Stimulated activated CD4-positive, alpha-beta T cell treated with anti-CD3 and anti-CD28 coated beads, Interleukin-12 subunit alpha, Interleukin-12 subunit beta, amount 100 ng/mL, for 4 hours (primary cell): Measurements from ENCODE around the gene SLC6A3.
A peak's percentile ranks its signal among the peaks of the same experiment; 100 is the strongest.
"Not testable (repeated sequence)": the region's sequence is repeated elsewhere in the genome, so short reads cannot be mapped to it uniquely, and the experiment has no call there.

Source experiments
- DNase-seq: peaks from one replicate; pipeline ENCODE4 v3.0.0-alpha.2; 2020

The SLC6A3 gene

DNA sequence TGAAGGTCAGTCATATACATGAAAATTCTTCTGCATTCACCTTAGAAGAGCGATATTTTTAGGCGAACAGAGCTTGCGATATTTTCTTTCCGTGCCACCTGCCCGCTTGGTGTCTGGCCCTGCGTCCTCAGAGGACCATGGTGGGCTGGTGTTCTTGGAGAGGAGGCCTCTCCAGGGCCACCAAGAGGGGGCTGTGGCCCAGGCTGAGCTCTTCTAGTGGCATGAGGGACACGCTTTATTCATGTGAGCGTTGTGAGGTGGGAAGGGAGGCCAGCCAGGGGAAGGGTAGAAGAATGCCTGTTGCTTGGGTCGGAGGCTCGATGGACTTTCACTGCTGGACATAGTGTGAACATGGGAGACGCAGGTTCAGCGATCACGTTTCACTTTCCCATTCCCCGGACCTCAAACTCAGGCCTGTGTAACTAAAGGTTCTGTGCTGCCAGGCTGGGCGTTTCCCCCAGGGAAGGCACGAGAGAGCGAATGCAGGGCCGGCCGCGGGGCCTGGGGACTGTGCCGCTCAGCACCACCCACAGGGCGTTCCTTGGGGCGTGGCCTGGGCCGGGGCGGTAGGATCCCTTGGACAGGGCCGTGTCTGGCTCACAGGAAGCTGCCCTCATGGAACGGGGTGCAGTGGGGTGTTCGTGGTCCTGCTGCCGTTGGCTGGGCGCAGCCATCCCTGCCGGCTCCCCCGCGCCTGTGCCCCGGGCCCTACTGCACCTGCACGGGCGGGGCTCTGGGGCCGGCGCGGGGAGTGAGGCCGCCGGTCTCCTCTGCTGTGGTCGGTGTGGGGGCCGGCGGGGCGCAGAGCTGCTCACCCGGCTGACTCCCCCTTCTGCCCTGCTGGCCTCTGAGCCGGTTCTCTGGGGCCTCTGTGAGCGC lies 59.6 kb downstream of the SLC6A3 start:
- peak; percentile 86 for DNase-seq

DNA sequence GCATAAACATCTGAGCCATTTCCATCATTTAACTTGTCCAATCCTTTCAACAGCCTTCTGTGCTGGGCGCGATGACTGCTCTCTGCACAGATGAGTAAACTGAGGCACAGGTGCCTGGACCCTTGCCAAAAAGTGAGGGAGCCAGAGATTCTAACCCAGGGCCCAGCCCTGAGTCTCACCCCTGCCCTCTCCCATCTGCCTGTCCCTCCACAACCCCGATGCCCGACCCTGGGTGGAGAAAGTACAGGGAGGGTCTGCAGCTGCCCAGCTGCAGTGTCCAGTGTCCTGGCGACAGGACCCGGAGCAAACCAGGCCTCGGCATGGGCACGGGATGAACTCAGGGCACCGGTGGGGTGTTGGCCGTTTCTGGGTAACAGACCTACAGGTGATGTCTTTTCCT lies 60.7 kb downstream of the SLC6A3 start:
- no peak for DNase-seq

DNA sequence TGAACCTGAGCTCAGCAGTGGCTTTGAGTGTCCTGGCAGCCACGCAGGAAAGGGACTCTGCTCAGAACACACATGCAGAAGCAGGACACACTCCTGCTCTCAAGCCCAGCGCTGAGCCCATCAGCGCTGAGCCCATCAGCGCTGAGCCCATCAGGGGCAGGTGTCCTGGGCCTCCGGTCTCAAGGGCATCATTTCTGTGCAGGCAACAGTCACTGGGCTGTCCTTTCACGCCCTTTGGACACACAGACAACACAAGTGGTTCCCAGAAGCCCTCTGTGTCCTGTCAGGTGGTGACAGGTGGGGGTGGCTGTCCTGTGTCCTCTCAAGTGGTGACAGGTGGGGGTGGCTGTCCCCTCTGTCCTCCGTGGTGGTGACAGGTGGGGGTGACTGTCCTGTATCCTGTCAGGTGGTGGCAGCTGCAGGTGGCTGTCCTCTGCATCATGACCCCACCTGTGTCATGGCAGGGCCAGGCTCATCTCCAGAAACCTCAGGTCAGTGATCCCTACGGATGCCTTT lies 61.3 kb downstream of the SLC6A3 start:
- DNase-seq, result no peak

DNA sequence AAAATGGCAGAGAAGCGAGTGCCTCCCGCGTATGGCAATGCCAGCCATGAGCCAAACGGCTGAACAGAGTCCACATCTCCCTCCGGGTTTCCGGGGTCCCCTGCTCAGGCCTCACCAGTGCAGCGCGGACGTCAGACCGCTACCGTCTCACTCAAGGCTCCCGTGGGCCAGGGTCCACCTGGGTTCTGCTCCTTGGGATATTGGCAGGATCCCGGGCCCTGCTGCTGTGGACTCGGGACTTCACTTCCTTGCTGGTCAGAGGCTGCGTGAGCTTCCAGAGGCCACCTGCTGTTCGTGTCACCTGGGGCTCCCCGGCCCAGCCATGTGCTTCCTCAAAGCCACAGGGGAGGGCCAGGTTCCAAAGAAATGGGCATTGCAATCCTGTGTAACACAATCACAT lies 61.9 kb downstream of the SLC6A3 start:
- DNase-seq, result no peak

DNA sequence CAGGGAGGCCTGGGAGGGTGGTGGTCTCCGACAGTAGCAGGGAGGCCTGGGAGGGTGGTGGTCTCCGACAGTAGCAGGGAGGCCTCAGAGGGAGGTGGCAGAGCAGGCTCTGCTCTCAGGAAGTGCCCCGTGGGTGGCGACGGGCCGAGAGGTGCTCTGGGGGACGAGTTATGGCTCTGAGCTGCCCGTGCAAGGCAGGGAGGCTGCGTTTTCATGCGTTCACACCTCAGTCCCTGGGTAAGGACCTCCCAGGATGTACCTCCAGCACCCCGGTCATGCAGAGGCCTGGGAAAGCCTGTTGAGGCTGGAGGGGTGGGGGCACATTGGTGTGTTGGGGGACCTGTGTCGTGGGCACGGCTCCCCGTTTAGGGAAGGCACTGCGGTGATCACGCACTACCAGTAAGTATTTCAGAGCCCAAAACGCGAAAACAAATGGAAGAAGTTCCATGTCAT lies 63.0 kb downstream of the SLC6A3 start:
- no peak for DNase-seq

DNA sequence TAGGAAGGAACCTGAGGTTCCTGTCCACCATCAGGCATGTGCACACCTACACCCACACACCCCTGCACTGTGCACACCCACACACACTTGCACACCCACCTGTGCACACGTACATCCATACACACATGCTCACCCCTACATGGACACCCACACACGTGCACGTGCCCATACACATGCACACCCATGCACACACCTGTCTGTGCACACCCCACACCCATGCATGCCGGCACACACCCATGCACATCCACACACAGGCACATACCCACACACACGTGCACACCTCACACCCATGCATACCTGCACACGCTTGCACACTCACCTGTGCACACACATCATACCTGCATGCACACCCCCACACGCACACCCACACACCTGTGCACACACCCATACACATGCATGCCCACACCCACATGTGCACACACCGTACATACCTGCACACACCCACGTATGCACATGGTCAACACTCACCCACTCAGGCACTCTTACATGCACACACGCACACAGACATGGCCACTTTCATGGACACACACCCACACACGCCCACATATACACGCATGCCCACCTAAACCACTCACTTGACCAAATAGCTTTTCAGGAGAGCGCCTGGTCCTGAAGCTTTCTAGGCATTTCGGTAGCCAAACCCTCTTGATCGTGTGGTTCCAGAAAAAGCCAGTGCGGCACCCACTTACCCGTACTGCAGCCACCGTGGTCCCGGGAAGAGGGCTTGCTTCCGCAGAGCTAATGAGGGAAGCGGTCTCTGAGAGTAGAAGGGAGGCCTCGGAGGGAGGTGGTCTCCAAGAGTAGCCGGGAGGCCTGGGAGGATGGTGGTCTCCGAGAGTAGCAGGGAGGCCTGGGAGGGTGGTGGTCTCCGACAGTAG lies 63.6 kb downstream of the SLC6A3 start:
- DNase-seq, result no peak

DNA sequence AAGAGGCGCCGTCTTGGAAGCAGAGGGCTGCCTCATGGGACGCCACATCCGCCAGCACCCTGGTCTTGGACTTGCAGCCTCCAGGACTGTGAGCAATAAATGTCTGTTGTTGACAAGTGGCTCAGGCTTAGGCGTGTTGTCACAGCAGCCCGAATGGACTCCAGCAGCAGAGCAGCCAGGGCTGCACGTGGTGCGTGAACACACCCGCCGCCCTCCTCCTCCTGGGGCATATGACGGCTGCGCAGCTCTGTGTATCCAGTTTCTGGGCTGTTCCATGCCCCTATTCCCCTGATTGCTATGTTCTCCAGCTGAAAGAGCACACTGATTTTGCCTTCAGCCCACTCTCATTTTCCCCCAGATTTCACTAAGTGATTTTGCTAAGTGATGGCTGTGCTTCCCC lies 64.3 kb downstream of the SLC6A3 start:
- DNase-seq, result no peak

DNA sequence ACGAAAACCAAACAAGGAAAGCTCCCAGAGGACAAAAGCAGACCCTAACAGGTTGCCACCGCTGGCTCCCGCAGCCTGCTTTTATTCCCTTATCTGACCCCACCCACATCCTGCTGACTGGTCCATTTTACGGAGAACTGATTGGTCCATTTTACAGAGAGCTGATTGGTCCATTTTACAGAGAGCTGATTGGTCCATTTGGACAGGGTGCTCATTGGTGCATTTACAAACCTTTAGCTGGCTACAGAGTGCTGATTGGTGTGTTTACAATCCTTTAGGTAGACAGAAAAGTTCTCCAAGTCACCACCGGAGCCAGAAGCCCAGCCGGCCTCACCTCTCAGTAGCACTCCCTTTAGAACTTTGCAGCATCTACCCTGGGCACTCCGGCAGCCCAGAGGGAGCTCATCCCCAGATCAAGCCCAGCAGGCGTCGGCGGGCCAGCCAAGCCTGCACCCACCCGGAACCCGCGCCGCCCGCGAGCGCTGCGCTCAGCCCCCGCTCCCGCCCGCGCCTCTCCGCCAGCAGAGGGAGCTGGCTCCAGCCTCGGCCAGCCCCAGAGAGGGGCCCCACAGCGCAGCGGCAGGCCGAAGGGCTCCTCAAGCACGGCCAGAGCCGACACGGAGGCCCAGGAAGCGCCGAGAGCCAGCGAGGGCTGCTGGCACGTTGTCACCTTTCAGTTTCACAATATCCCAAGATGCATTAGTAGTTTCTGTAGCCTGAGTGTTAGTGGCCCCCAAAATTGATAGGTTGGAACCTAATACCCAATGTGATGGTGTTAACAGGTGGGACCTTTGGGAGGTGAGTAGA lies 65.0 kb downstream of the SLC6A3 start:
- peak; percentile 45 for DNase-seq

DNA sequence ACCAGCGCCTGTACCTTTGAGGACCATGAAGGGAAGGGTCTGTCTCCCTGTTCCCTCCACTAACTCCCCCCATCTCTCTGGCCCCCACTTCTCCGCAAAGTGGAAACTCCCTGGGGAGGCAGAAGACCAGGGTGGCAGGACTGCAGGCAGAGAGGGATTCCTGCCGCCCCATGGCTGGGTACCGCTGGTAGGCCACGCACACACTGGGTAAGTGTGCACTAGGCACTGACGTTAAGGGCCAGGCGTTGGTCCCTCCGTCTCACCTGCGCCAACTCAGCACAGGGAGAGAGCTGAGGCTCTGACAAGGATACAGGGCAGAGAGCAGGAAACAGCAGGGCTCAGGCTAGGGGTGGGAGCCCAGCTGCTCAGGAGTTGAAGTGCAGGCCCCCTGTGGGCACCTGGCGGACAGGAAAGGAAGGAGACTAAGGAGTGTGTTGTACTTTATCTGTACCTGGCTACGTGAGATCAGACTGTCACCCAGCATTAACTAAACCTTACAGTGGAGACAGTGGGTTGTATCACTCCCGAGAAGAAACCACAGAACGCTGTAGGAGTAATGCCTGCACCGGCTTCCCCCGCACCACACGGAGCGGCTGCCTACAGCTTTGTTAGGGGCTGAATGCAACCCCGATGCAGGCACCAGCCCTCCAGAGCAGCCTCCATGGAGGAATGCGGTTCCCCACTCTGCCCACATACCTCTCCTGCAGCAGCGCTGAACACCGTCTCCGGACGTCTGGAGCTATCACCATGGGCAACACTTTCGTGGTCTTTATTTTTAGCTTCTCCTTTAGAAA lies 66.2 kb downstream of the SLC6A3 start:
- DNase-seq, result no peak

DNA sequence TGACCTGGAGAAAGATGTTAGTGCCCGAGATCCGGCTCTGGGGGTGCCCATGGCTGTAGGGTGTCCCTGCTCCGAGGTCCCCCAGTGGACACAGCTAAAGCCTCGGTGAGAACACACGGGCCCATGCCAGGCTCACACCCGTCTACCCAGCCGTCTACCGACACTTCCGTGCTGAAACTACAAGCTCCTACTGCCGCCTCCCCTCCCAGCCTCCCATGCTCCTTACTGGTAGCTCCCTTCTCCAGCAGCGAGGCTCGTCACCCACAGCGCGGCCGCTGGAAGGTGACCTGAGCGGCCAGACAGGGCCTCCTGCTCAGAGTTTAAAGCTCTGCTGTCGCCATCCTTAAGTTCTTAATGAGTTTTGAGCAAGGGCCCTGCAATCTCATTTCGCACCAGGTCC lies 67.1 kb downstream of the SLC6A3 start:
- DNase-seq, result no peak

DNA sequence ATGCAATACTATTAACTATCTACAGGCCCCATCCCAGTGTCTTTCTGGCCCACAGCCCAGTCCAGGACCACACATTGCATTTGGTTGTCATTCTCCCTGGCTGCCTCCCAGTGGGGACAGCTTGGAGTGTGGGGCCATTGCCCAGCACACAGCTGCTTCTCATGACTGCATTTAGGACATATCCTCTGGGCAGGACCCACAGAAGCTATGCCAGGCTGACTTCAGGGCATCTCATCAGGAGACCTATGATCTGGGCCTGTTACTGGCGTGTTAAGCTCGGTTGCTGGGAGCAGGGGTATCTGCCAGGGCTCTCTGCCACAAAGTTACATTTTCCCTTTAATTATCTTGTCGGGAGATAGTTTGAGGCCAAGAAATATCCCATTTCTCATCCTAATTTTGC lies 68.3 kb downstream of the SLC6A3 start:
- DNase-seq, result no peak

DNA sequence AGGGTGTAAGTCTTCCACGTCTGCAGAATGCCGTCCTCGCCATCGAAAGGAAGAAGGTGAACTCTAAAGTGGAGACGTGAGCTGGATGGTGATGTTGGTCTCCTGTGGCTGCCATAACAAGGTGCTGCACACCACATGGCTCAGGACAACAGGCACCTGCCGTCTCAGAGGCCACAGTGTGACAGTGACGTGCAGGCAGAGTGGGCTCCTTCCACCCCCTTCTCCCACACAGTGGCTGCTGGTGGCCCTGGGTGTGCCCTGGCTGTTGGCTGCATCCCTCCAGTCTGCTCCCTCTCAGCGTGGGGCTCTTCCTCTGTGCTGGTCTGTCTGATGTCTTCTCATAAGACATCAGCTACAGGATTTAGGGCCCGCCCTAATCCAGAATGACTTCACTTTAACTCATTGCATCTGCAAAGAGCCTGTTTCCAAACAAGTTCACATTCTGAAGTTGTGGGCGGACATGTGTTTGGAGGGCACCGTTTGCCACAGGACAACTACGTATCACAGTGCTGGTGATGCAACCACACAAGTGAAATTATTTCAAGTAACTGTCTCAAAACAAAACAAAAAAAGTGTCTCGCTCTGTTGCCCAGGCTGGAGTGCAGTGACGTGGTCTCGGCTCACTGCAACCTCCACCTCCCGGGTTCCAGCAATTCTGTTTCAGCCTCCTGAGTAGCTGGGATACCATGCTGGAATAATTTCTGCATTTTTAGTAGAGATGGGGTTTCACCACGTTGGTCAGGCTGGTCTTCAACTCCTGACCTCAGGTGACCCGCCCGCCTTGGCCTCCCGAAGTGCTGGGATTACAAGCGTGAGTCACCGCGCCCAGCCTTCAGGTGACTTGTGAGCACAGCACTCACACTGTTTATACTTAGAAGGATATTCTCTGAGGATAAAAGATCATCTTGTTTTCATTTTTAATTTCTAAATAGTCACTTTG lies 69.1 kb downstream of the SLC6A3 start:
- no peak for DNase-seq

DNA sequence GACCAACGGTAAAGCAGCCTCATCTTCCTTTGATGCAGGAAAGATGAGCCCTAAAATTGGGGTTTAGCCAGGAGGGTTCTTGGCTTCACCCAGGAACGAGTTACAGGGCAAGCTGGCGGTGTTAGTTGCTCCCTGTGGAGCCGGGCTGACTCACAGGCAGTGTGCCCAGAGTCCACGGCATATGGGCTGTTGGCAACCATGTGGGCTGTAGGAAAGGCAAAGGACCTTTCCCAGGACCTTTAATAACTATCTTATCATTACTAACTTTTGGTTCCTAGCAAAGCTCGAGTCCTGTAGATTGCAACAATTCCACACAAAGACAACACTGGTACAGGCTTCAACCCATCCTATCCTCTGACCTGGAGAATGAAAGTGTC lies 70.6 kb downstream of the SLC6A3 start:
- DNase-seq, result no peak

DNA sequence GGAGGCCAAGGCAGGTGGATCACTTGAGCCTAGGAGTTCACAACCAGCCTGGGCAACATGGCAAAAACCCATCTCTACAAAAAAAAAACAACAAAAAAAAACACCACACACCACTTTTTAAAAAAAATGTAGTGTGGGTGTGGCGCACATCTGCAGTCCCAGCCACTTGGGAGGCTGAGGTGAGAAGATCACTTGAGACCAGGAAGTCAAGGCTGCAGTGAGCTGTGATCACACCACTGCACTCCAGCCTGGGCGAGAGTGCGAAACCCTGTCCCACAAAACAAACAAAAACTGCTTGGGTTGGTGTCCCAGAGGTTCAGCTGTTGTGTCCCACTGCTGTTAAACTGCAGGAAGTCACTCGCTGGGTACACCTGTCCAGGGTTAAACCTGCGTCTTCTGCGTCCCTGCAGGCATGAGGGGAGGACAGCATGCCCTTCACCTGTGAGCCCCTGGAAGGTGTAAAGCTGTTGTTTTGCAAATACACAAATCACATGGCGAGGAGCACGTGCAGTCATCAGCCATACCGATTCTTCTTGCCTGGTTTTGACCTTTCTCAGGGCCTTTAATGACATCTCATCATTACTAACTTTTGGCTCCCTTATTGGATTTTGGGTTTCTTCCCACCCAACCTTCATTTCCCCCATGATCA lies 71.1 kb downstream of the SLC6A3 start:
- no peak for DNase-seq

DNA sequence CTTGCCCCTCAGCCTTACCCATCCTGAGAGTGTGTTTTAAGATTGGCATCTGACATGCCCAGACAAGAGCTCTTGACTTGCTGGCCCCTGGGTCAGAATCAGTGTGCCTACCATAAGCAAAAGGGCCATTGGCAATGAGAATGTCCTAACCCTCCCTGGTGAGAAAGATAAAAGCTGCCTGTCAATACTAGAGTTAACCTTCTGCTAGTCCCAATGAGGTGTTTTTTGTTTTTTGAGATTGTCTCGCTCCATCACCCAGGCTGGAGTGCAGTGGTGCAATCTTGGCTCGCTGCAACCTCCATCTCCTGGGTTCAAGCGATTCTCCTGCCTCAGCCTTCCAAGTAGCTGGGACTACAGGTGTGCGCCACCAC lies 73.3 kb downstream of the SLC6A3 start:
- not testable (repeated sequence) for DNase-seq

DNA sequence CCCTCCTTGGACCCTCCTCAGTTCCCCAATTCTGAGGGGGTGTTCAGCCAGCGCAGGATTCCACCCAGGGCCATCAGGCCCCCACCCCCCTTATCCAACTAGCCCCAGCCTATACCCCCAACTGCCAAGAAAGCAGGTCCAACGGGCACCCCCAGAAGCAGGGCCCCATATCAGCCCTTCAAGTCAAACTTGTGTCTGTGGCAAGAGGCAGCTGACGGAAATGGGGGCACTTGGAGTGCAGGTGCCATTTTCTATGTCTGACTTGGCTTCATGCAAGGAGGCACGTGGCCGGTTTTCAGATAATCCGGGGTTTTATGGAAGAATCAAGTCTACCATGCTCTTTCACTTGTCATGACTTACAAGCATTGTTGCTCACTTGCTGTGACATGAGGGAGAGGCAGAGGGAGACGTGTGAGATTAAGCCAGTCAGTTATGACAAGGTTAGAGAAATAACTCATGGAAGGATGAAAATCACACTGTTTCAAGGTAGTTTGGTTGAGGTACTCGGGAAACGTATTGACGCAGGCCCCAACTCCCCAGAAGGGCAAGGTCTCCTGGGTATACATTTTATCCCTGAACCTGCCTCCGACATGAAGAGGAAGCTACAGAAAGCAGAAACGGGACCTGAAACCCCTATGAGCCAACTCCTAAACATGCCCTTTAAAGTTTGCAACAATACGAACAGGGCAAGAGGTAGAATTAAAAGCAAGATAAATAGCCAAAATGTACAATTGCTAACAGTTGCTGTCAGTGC lies 73.8 kb downstream of the SLC6A3 start:
- no peak for DNase-seq

DNA sequence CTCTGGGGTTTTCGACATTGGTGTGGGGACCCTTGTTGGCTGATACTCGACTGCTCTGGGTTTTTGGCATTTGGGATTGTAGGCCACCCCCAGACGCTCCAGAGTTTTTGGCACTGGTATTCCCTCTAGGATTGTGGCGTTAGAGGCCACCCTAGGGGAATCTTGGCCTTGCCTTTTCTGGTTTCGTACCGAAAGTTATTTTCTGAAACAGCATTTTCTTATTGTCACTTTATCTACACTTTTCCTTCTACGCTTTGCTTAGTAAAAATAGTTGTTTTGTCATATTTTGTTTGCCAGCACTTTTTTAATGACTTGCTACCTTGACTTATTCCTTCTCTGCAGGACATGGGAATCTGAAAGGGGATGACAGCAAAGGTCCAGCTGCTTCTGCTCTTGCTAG lies 75.2 kb downstream of the SLC6A3 start:
- no peak for DNase-seq

DNA sequence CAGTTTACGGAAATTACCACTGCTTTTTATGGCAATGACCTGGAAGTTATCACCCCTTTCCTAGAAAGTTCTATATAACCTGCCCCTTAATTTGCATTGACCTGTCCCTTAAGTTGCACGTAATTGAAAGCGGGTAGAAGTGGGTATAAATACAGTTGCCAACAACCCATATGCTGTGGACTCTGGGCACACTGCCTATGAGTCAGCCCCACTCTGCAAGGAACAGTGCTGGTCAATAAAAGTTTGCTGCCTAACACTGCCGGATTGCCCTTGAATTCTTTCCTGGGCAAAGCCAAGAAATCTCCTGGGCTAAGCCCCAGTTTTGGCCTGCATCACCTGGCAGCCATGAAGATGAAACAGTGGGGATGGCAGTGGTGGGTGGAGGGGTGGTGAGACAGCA lies 76.5 kb downstream of the SLC6A3 start:
- DNase-seq, result no peak

DNA sequence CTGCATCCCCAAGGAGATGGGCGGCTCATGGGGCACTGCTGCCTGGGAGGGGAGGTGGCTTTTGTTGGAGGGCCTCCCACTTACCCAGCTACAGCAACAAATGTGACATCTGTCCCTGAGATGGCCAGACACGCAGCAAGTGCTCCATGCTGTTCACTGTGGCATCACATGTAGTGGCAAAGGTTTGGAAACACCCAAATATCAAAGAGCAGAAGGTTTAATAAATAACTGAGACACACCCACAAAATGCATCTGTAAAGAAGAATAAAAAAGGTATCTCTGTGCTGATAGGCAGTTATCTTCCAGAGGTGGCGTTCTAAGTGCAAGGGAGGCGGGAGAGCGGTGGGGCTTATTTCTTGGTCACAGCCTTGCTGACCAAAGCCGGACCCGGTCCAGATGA lies 77.0 kb downstream of the SLC6A3 start:
- DNase-seq, result no peak

DNA sequence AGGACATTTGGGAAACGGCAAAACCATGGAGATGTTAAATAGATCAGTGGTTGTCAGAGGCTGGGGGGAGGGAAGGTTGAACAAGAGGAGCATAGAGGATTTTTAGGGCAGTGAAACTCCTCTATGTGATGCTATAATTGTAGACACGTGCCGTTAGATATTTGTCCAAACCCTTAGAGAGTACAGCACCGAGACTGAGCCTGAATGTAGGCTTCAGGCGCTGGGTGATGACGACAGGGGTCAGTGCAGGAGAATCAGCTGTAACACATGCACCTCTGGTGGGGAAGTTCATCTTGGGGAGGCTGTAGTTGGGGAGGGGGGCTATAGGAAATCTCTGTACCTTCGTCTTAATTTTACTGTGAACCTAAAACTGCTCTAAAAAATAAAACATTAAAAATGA lies 78.1 kb downstream of the SLC6A3 start:
- DNase-seq, result no peak
